DOHH2 (cell line): Measurements from ENCODE around the gene CNTN5.

Source experiments
- H3F3A ChIP-seq: fragments of 200-600 bp; sonication (generic), shearing (Covaris generic); 2 replicates; pipeline ENCODE4 v1.6.0; 2016; ENCODE audit warnings: antibody characterized with exemption, mild to moderate bottlenecking; ENCODE audit not compliant: control insufficient read depth, insufficient read depth
- H3K27ac ChIP-seq: fragments of 200-600 bp; sonication (generic); 2 replicates; pipeline ENCODE4 v1.5.1; 2014; ENCODE audit warnings: low read depth, mild to moderate bottlenecking, low read length, moderate library complexity
- H3K27me3 ChIP-seq: fragments of 200-600 bp; sonication (generic); 2 replicates; pipeline ENCODE4 v1.6.1; 2014; ENCODE audit warnings: mild to moderate bottlenecking, low read length, mixed read lengths; ENCODE audit not compliant: control insufficient read depth
- H3K36me3 ChIP-seq: fragments of 200-600 bp; sonication (generic); 2 replicates; pipeline ENCODE4 v1.6.1; 2014; ENCODE audit warnings: mild to moderate bottlenecking, low read length, moderate library complexity, mixed read lengths; ENCODE audit not compliant: control insufficient read depth
- H3K4me1 ChIP-seq: fragments of 200-600 bp; sonication (generic); 2 replicates; pipeline ENCODE4 v1.6.1; 2014; ENCODE audit warnings: mild to moderate bottlenecking, low read length, mixed read lengths; ENCODE audit not compliant: control insufficient read depth
- H3K4me2 ChIP-seq: fragments of 200-600 bp; sonication (generic); 2 replicates; pipeline ENCODE4 v1.6.0; 2014; ENCODE audit warnings: mild to moderate bottlenecking, low read length, moderate library complexity
- H3K4me3 ChIP-seq: fragments of 200-600 bp; sonication (generic); 2 replicates; pipeline ENCODE4 v1.5.1; 2014; ENCODE audit warnings: mild to moderate bottlenecking, low read length, mixed read lengths
- H3K79me2 ChIP-seq: fragments of 200-600 bp; sonication (generic); 2 replicates; pipeline ENCODE4 v1.6.1; 2014; ENCODE audit warnings: mild to moderate bottlenecking, low read length, mixed read lengths; ENCODE audit not compliant: control insufficient read depth
- H3K9me2 ChIP-seq: fragments of 200-600 bp; sonication (generic); replicated peaks from 2 replicates; pipeline ENCODE4 v1.6.1; 2014; ENCODE audit warnings: mild to moderate bottlenecking, low read length, mixed read lengths; ENCODE audit not compliant: control insufficient read depth
- H3K9me3 ChIP-seq: fragments of 200-600 bp; sonication (generic); 2 replicates; pipeline ENCODE4 v1.6.1; 2014; ENCODE audit warnings: antibody characterized with exemption, low read length, mixed read lengths; ENCODE audit not compliant: control insufficient read depth, insufficient read depth
- H4K20me1 ChIP-seq: fragments of 200-600 bp; sonication (generic); 2 replicates; pipeline ENCODE4 v1.6.0; 2014; ENCODE audit warnings: low read depth, mild to moderate bottlenecking, antibody characterized with exemption, low read length, moderate library complexity; ENCODE audit not compliant: control insufficient read depth, insufficient read depth
- CTCF ChIP-seq: fragments of 200-600 bp; sonication (generic); IDR thresholded peaks from one replicate; pipeline ENCODE4 v1.5.1; 2014; ENCODE audit warnings: antibody characterized with exemption, mild to moderate bottlenecking, low read depth, low read length; ENCODE audit not compliant: poor library complexity, severe bottlenecking
- EZH2phosphoT487 ChIP-seq: fragments of 200-600 bp; sonication (generic); IDR thresholded peaks from 2 replicates; pipeline ENCODE4 v1.6.1; 2017; ENCODE audit warnings: borderline replicate concordance, mild to moderate bottlenecking, antibody characterized with exemption, low read length, moderate library complexity, mixed read lengths

Gene CNTN5

GRCh38 chr11:100190395-100190794, 1169.6 kb downstream of the CNTN5 start:
- no peak overlapping the region for H3K27ac ChIP-seq
- H3K9me2 ChIP-seq = no peaks in the 10 kb centered on the region
- no peak overlapping the region for H3K4me2 ChIP-seq
- no peaks in the 10 kb centered on the region for H3K4me1 ChIP-seq
- no peaks in the 10 kb centered on the region for H3K27me3 ChIP-seq
- H3K79me2 ChIP-seq = no peaks in the 10 kb centered on the region
- H4K20me1 ChIP-seq = no peaks in the 10 kb centered on the region
- H3K36me3 ChIP-seq = no peaks in the 10 kb centered on the region
- H3K4me3 ChIP-seq = no peak overlapping the region
- H3K9me3 ChIP-seq = no peaks in the 10 kb centered on the region
- H3F3A ChIP-seq = no peaks in the 10 kb centered on the region
- TF ChIP-seq CTCF (no peak), EZH2phosphoT487 (no peak)

GRCh38 chr11:100192181-100192580, 1171.4 kb downstream of the CNTN5 start:
- Histone ChIP-seq H3K4me3 (no peak overlapping the region), H3F3A (no peaks in the 10 kb centered on the region), H3K9me2 (no peaks in the 10 kb centered on the region), H3K4me2 (no peak overlapping the region), H3K9me3 (no peaks in the 10 kb centered on the region), H3K36me3 (no peaks in the 10 kb centered on the region), H3K27me3 (no peaks in the 10 kb centered on the region), H4K20me1 (no peaks in the 10 kb centered on the region), H3K27ac (no peak overlapping the region), H3K79me2 (no peaks in the 10 kb centered on the region), H3K4me1 (no peaks in the 10 kb centered on the region)
- no peak for TF ChIP-seq EZH2phosphoT487
- no peak for TF ChIP-seq CTCF

- no peaks in the 10 kb centered on the region for H4K20me1 ChIP-seq
- H3K79me2 ChIP-seq = no peaks in the 10 kb centered on the region
- H3K4me3 ChIP-seq = no peak overlapping the region
- no peak overlapping the region for H3K27ac ChIP-seq
- TF ChIP-seq EZH2phosphoT487 (no peak), CTCF (no peak)
- no peaks in the 10 kb centered on the region for H3K9me3 ChIP-seq
- H3K4me2 ChIP-seq = no peak overlapping the region
- H3K36me3 ChIP-seq = no peaks in the 10 kb centered on the region
- no peaks in the 10 kb centered on the region for H3F3A ChIP-seq
- H3K4me1 ChIP-seq = no peaks in the 10 kb centered on the region
- H3K27me3 ChIP-seq = no peaks in the 10 kb centered on the region
- no peaks in the 10 kb centered on the region for H3K9me2 ChIP-seq
These were observed 1183.0 kb downstream of the CNTN5 start for GRCh38 chr11:100203789-100204188.

- H3F3A ChIP-seq = no peaks in the 10 kb centered on the region
- H3K9me3 ChIP-seq = no peaks in the 10 kb centered on the region
- H3K79me2 ChIP-seq = no peaks in the 10 kb centered on the region
- H3K27me3 ChIP-seq = no peaks in the 10 kb centered on the region
- H3K36me3 ChIP-seq = no peaks in the 10 kb centered on the region
- H3K9me2 ChIP-seq = no peaks in the 10 kb centered on the region
- TF ChIP-seq CTCF (no peak), EZH2phosphoT487 (no peak)
- H4K20me1 ChIP-seq = no peaks in the 10 kb centered on the region
- no peak overlapping the region for H3K4me2 ChIP-seq
- H3K27ac ChIP-seq = no peak overlapping the region
- H3K4me1 ChIP-seq = no peaks in the 10 kb centered on the region
- no peak overlapping the region for H3K4me3 ChIP-seq
These were observed 1185.2 kb downstream of the CNTN5 start for GRCh38 chr11:100205926-100206325.
